Liver (tissue), 9 donors: Measurements from ENCODE around the gene SLC26A5. TPM values are rescaled to one million over a fixed set of nuclear protein-coding genes. Genes with fewer than 3 reads are reported as not detected.

ENCODE experiments used
- DNase-seq: peaks from one replicate; pipeline ENCODE4 v3.0.0-alpha.2; 2017; ENCODE audit warnings: low spot score
- H3K27ac ChIP-seq, 2 donors: one replicate each; pipeline ENCODE4 v1.7.0; 2013; ENCODE audit warnings: inconsistent platforms in 2 of 2, low read length in 2 of 2, control low read depth in 1 of 2, low read depth in 1 of 2, mild to moderate bottlenecking in 1 of 2
- H3K27me3 ChIP-seq, 4 donors: one replicate each; pipeline versions ENCODE4 v1.6.1 to v1.7.0; 2013; ENCODE audit warnings: low read length in 3 of 4, inconsistent platforms in 1 of 4, mild to moderate bottlenecking in 1 of 4, moderate library complexity in 1 of 4; ENCODE audit not compliant: control insufficient read depth in 4 of 4, insufficient read depth in 4 of 4
- H3K36me3 ChIP-seq, 4 donors: one replicate each; pipeline versions ENCODE4 v1.6.1 to v1.7.0; 2013; ENCODE audit warnings: low read length in 3 of 4, mild to moderate bottlenecking in 3 of 4, low read depth in 1 of 4, moderate library complexity in 1 of 4; ENCODE audit not compliant: control insufficient read depth in 4 of 4, insufficient read depth in 3 of 4
- H3K4me1 ChIP-seq, 4 donors: one replicate each; pipeline versions ENCODE4 v1.6.1 to v1.7.0; 2013; ENCODE audit warnings: low read length in 3 of 4, mild to moderate bottlenecking in 3 of 4, moderate library complexity in 1 of 4; ENCODE audit not compliant: control insufficient read depth in 4 of 4, insufficient read depth in 4 of 4
- H3K4me3 ChIP-seq, 3 donors: one replicate each; pipeline versions ENCODE4 v1.6.1 to v1.7.0; 2013; ENCODE audit warnings: low read length in 3 of 3, control low read depth in 1 of 3, low read depth in 1 of 3, mild to moderate bottlenecking in 1 of 3
- H3K9ac ChIP-seq, 2 donors: one replicate each; pipeline ENCODE4 v1.7.0; 2013; ENCODE audit warnings: low read length in 2 of 2, mild to moderate bottlenecking in 2 of 2, moderate library complexity in 2 of 2, control low read depth in 1 of 2, low read depth in 1 of 2
- H3K9me3 ChIP-seq, 4 donors: one replicate each; pipeline versions ENCODE4 v1.6.1 to v1.7.0; 2013; ENCODE audit warnings: low read length in 3 of 4; ENCODE audit not compliant: control insufficient read depth in 4 of 4
- EGR1 ChIP-seq, 2 donors: IDR thresholded peaks; 2 replicates each; pipeline ENCODE4 v1.6.1; 2016 to 2018; ENCODE audit warnings: antibody characterized with exemption in 2 of 2, low read depth in 2 of 2
- FOXA1 ChIP-seq: IDR thresholded peaks from 2 replicates; pipeline ENCODE4 v1.6.1; 2016; ENCODE audit warnings: antibody characterized with exemption
- HNF4A ChIP-seq, 2 donors: conservative IDR thresholded peaks; 2 replicates each; pipeline ENCODE4 v1.6.1; 2016; ENCODE audit warnings: antibody characterized with exemption in 2 of 2, mild to moderate bottlenecking in 2 of 2
- HNF4G ChIP-seq: IDR thresholded peaks from 2 replicates; pipeline ENCODE4 v1.6.1; 2016; ENCODE audit warnings: antibody characterized with exemption
- JUND ChIP-seq, 2 donors: IDR thresholded peaks; 2 replicates each; pipeline ENCODE4 v1.6.1; 2016; ENCODE audit warnings: antibody characterized with exemption in 2 of 2
- NR2F2 ChIP-seq: IDR thresholded peaks from 2 replicates; pipeline ENCODE4 v1.6.1; 2016; ENCODE audit warnings: antibody characterized with exemption
- RAD21 ChIP-seq, 2 donors: IDR thresholded peaks; 2 replicates each; pipeline ENCODE4 v1.6.1; 2016; ENCODE audit warnings: antibody characterized with exemption in 2 of 2, mild to moderate bottlenecking in 2 of 2
- RXRA ChIP-seq, 2 donors: IDR thresholded peaks; 2 replicates each; pipeline ENCODE4 v1.6.1; 2017 to 2018; ENCODE audit warnings: antibody characterized with exemption in 2 of 2, mild to moderate bottlenecking in 1 of 2
- SP1 ChIP-seq: IDR thresholded peaks from 2 replicates; pipeline ENCODE4 v1.6.1; 2018; ENCODE audit warnings: antibody characterized with exemption, mild to moderate bottlenecking
- TAF1 ChIP-seq: conservative IDR thresholded peaks from 2 replicates; pipeline ENCODE4 v1.6.1; 2016; ENCODE audit warnings: antibody characterized with exemption, mild to moderate bottlenecking
- WGBS: extraction: QIAGEN DNeasy Blood & Tissue Kit; methylation state at CpG from one replicate; pipeline ENCODE4 v1.1.7; 2013; 5-methylcytosine and 5-hydroxymethylcytosine counted together
- polyA plus RNA-seq, 2 donors: library from polyadenylated mRNA; stranded (reverse) in 1 of 2; unstranded in 1 of 2; fragments of 200-250 nt in 1 of 2; fragments of >200 nt in 1 of 2; fragmentation: Nextera tagmentation in 1 of 2; extraction: Ambion mirVana in 1 of 2; gene quantifications; one replicate each; pipeline versions ENCODE4 v1.2.1 to v1.2.3, GENCODE V29; 2013 to 2015
- total RNA-seq, 2 donors: library from RNA; depleted of rRNA; stranded (reverse); fragments of >200 nt; gene quantifications; one replicate each; pipeline ENCODE4 v1.2.3, GENCODE V29; 2014
- TF ChIP-seq, protein P1 (sequence below): IDR thresholded peaks from 2 replicates; pipeline ENCODE4 v1.6.1; 2016; ENCODE audit warnings: antibody characterized with exemption, mild to moderate bottlenecking
- TF ChIP-seq, protein P2 (sequence below): IDR thresholded peaks from 2 replicates; pipeline ENCODE4 v1.6.1; 2016; ENCODE audit warnings: antibody characterized with exemption
- TF ChIP-seq, protein P3 (sequence below): IDR thresholded peaks from 2 replicates; pipeline ENCODE4 v1.6.1; 2016; ENCODE audit warnings: antibody characterized with exemption
- TF ChIP-seq, protein P4 (sequence below): IDR thresholded peaks from 2 replicates; pipeline ENCODE4 v1.6.1; 2016; ENCODE audit warnings: antibody characterized with exemption
- TF ChIP-seq, protein P5 (sequence below): fragments of 150-350 bp; IDR thresholded peaks from 2 replicates; pipeline ENCODE4 v1.5.1; 2017; ENCODE audit warnings: improper control_type of control experiment, low read depth, low read length; ENCODE audit not compliant: missing input control
- donor health status: healthy.
- donor health status: healthy.
- donor health status: healthy.
- donor health status: healthy.
- donor health status: healthy.

The SLC26A5 gene
- total and polyA plus RNA-seq, 4 donors, result 0.09 to 1.1 (median 0.45) TPM

DNA sequence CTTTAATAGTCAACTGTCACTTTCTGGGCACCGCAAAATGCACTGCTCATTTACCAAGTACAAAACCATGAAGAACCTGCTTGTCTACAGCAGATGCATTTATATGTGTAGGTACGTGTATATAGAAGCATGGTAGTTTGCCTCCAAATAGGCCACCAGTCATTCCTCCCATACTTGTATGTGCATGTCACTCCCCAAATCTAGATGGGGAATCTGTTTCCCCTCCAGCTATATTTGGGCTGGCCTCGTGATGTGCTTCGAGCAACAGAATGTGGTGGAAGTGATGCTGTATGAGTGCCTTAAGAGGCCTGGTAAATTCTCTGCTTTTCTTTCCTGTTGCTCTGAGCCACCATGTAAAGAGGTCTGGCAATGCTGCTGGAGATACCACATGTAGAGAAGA is 51.4 kb downstream of the SLC26A5 start:
- Histone ChIP-seq H3K27ac (no peak overlapping the region), H3K36me3 (no peaks in the 10 kb centered on the region), H3K4me1 (peaks cover 0 to under 1% (median 0%) of the 10 kb centered on the region in 4 donors), H3K27me3 (no peaks in the 10 kb centered on the region), H3K4me3 (no peak overlapping the region), H3K9me3 (no peaks in the 10 kb centered on the region), H3K9ac (no peak overlapping the region)
- TF ChIP-seq SP1 (no peak), RXRA (IDR thresholded peaks at IDR 0.05) (no peak), EGR1 (IDR thresholded peaks at IDR 0.05; ENCODE audit: low read depth in 2 of 2) (no peak), TAF1 (no peak), RAD21 (IDR thresholded peaks at IDR 0.05) (no peak), NR2F2 (no peak), HNF4G (no peak)
- TF ChIP-seq, protein P1, sequence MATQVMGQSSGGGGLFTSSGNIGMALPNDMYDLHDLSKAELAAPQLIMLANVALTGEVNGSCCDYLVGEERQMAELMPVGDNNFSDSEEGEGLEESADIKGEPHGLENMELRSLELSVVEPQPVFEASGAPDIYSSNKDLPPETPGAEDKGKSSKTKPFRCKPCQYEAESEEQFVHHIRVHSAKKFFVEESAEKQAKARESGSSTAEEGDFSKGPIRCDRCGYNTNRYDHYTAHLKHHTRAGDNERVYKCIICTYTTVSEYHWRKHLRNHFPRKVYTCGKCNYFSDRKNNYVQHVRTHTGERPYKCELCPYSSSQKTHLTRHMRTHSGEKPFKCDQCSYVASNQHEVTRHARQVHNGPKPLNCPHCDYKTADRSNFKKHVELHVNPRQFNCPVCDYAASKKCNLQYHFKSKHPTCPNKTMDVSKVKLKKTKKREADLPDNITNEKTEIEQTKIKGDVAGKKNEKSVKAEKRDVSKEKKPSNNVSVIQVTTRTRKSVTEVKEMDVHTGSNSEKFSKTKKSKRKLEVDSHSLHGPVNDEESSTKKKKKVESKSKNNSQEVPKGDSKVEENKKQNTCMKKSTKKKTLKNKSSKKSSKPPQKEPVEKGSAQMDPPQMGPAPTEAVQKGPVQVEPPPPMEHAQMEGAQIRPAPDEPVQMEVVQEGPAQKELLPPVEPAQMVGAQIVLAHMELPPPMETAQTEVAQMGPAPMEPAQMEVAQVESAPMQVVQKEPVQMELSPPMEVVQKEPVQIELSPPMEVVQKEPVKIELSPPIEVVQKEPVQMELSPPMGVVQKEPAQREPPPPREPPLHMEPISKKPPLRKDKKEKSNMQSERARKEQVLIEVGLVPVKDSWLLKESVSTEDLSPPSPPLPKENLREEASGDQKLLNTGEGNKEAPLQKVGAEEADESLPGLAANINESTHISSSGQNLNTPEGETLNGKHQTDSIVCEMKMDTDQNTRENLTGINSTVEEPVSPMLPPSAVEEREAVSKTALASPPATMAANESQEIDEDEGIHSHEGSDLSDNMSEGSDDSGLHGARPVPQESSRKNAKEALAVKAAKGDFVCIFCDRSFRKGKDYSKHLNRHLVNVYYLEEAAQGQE, result no peak
- DNase-seq, result no peak
- 96% methylated on average over 4 of the region's 4 CpGs for WGBS

DNA sequence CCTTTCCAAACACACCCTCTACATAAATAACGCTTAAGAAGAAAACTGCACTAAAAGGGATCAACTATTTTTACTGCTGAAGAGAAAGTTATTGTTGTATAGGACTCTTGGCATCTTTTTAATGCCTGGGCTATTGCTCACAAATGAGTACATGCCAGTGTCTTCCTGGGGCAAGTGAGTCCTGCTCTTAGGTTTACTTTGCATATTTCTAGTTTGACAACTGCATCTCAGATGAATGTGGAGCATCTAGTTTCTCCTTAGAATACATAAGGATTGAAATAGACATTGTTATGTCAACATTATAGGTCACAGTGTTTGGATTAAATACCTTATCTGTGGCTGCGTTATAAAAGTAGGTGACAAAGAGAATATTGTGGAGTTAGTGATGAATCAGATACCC is 54.0 kb downstream of the SLC26A5 start:
- TF ChIP-seq HNF4G, result no peak
- TF ChIP-seq JUND (IDR thresholded peaks at IDR 0.05), result no peak
- TF ChIP-seq HNF4A (conservative IDR thresholded peaks at IDR 0.05), result no peak
- TF ChIP-seq, protein P2, sequence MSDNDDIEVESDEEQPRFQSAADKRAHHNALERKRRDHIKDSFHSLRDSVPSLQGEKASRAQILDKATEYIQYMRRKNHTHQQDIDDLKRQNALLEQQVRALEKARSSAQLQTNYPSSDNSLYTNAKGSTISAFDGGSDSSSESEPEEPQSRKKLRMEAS, result no peak
- no peak for TF ChIP-seq EGR1 (IDR thresholded peaks at IDR 0.05; ENCODE audit: low read depth in 2 of 2)
- TF ChIP-seq, protein P3, sequence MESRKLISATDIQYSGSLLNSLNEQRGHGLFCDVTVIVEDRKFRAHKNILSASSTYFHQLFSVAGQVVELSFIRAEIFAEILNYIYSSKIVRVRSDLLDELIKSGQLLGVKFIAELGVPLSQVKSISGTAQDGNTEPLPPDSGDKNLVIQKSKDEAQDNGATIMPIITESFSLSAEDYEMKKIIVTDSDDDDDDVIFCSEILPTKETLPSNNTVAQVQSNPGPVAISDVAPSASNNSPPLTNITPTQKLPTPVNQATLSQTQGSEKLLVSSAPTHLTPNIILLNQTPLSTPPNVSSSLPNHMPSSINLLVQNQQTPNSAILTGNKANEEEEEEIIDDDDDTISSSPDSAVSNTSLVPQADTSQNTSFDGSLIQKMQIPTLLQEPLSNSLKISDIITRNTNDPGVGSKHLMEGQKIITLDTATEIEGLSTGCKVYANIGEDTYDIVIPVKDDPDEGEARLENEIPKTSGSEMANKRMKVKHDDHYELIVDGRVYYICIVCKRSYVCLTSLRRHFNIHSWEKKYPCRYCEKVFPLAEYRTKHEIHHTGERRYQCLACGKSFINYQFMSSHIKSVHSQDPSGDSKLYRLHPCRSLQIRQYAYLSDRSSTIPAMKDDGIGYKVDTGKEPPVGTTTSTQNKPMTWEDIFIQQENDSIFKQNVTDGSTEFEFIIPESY, result no peak
- TF ChIP-seq, protein P4, sequence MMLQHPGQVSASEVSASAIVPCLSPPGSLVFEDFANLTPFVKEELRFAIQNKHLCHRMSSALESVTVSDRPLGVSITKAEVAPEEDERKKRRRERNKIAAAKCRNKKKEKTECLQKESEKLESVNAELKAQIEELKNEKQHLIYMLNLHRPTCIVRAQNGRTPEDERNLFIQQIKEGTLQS, result no peak
- no peak for TF ChIP-seq NR2F2
- TF ChIP-seq, protein P5, sequence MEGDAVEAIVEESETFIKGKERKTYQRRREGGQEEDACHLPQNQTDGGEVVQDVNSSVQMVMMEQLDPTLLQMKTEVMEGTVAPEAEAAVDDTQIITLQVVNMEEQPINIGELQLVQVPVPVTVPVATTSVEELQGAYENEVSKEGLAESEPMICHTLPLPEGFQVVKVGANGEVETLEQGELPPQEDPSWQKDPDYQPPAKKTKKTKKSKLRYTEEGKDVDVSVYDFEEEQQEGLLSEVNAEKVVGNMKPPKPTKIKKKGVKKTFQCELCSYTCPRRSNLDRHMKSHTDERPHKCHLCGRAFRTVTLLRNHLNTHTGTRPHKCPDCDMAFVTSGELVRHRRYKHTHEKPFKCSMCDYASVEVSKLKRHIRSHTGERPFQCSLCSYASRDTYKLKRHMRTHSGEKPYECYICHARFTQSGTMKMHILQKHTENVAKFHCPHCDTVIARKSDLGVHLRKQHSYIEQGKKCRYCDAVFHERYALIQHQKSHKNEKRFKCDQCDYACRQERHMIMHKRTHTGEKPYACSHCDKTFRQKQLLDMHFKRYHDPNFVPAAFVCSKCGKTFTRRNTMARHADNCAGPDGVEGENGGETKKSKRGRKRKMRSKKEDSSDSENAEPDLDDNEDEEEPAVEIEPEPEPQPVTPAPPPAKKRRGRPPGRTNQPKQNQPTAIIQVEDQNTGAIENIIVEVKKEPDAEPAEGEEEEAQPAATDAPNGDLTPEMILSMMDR, result no peak
- TF ChIP-seq RAD21 (IDR thresholded peaks at IDR 0.05), result no peak
- no peak for TF ChIP-seq SP1
- TF ChIP-seq, protein P1, result no peak
- TF ChIP-seq FOXA1, result no peak
- DNase-seq, result no peak
- no peaks in the 10 kb centered on the region for H3K36me3 ChIP-seq
- no peak overlapping the region for H3K9ac ChIP-seq
- no peak overlapping the region for H3K27ac ChIP-seq
- H3K9me3 ChIP-seq, result no peaks in the 10 kb centered on the region
- no peak overlapping the region for H3K4me3 ChIP-seq
- H3K27me3 ChIP-seq, result no peaks in the 10 kb centered on the region
- WGBS, result 88% methylated on average over 2 of the region's 2 CpGs
- peaks cover 0 to 12% (median 4%) of the 10 kb centered on the region in 4 donors for H3K4me1 ChIP-seq
